Upper lobe of left lung (tissue), 6 donors: Measurements from ENCODE around the gene TMEM134. TPM values are rescaled to one million over a fixed set of nuclear protein-coding genes. Genes with fewer than 3 reads are reported as not detected.

Experiments
- ATAC-seq, 2 donors: fragments of 200-7000 bp; cut with Tn5 transposase; one replicate each; pipeline ENCODE4 v1.9.1; 2022; ENCODE audit warnings: mild to moderate bottlenecking in 2 of 2, moderate library complexity in 2 of 2; ENCODE audit not compliant: low FRiP score in 2 of 2
- DNase-seq, 2 donors: peaks; one replicate each; pipeline ENCODE4 v3.0.0-alpha.2; 2019 to 2020
- H3K27ac ChIP-seq, 4 donors: fragments of 200-600 bp; sonication (generic); one replicate each; pipeline ENCODE4 v1.5.1; 2016 to 2019
- H3K27me3 ChIP-seq, 4 donors: fragments of 200-600 bp; sonication (generic); one replicate each; pipeline ENCODE4 v1.5.1; 2017 to 2019
- H3K36me3 ChIP-seq, 4 donors: fragments of 200-600 bp; sonication (generic); one replicate each; pipeline ENCODE4 v1.5.1; 2016 to 2019
- H3K4me1 ChIP-seq, 4 donors: fragments of 200-600 bp; sonication (generic); one replicate each; pipeline ENCODE4 v1.5.1; 2018 to 2019
- H3K4me3 ChIP-seq, 4 donors: fragments of 200-600 bp; sonication (generic); one replicate each; pipeline ENCODE4 v1.5.1; 2017 to 2019; ENCODE audit warnings: mild to moderate bottlenecking in 2 of 4, moderate library complexity in 1 of 4
- H3K9me3 ChIP-seq, 4 donors: fragments of 200-600 bp; sonication (generic); one replicate each; pipeline ENCODE4 v1.5.1; 2018 to 2019
- EP300 ChIP-seq, 4 donors: sonication (generic); formaldehyde crosslinking; IDR thresholded peaks; one replicate each; pipeline ENCODE4 v1.5.1; 2017; ENCODE audit warnings: antibody characterized with exemption in 4 of 4, control low read depth in 2 of 4
- POLR2A ChIP-seq, 4 donors: fragments of 450-650 bp; IDR thresholded peaks; one replicate each; pipeline ENCODE4 v1.5.1; 2016 to 2017; ENCODE audit warnings: antibody characterized with exemption in 4 of 4, mild to moderate bottlenecking in 2 of 4
- POLR2AphosphoS5 ChIP-seq, 2 donors: sonication (generic); formaldehyde crosslinking; IDR thresholded peaks; one replicate each; pipeline ENCODE4 v1.5.1; 2017; ENCODE audit warnings: antibody characterized with exemption in 2 of 2
- WGBS, 2 donors: methylation state at CpG; one replicate each; pipeline ENCODE4 v1.1.5; 2017 to 2018; 5-methylcytosine and 5-hydroxymethylcytosine counted together
- total RNA-seq, 6 donors: library from RNA; depleted of rRNA in 4 of 6; stranded (reverse); fragments of >200 nt in 4 of 6; gene quantifications; one replicate each; pipeline versions ENCODE4 v1.1.0 to v1.2.1, GENCODE V29; 2016 to 2021
- TF ChIP-seq, protein P1 (sequence below), 6 experiments: fragments of 450-650 bp in 4 of 6; fragments of 200-600 bp in 2 of 6; sonication (generic) in 2 of 6; IDR thresholded peaks; one replicate each; pipeline ENCODE4 v1.5.1; 2016 to 2019; ENCODE audit warnings: antibody characterized with exemption in 6 of 6
- donor health status: DM: no; HTN: no; CAD: no; lungs with moderate emphysema.
- donor health status: DM: no; HTN: yes; CAD: no; lungs with severe emphysema.

Gene TMEM134
- total RNA-seq, 6 donors from 2014 or later: 51.2 to 102 (median 75.2) TPM

GRCh38 chr11:67451658-67451976 lies 17.4 kb downstream of the TMEM134 start:
- Histone ChIP-seq H3K4me3 (no peak overlapping the region), H3K27ac (peak overlapping the region in 3 of 4 donors; percentile 64 to 79 (median 74)), H3K36me3 (no peaks in the 10 kb centered on the region), H3K4me1 (peaks cover 0 to 7% (median 5%) of the 10 kb centered on the region in 4 donors), H3K27me3 (no peaks in the 10 kb centered on the region), H3K9me3 (no peaks in the 10 kb centered on the region)
- ATAC-seq (no peak), DNase-seq (peak in 1 of 2 donors; percentile 67)
- 88 to 94% methylated on average over 13 to 14 of the region's 14 CpGs for WGBS, 2 donors
- TF ChIP-seq EP300 (IDR thresholded peaks at IDR 0.05): no peak
- TF ChIP-seq POLR2AphosphoS5 (IDR thresholded peaks at IDR 0.05): no peak
- TF ChIP-seq POLR2A (IDR thresholded peaks at IDR 0.05): no peak
- TF ChIP-seq, protein P1, sequence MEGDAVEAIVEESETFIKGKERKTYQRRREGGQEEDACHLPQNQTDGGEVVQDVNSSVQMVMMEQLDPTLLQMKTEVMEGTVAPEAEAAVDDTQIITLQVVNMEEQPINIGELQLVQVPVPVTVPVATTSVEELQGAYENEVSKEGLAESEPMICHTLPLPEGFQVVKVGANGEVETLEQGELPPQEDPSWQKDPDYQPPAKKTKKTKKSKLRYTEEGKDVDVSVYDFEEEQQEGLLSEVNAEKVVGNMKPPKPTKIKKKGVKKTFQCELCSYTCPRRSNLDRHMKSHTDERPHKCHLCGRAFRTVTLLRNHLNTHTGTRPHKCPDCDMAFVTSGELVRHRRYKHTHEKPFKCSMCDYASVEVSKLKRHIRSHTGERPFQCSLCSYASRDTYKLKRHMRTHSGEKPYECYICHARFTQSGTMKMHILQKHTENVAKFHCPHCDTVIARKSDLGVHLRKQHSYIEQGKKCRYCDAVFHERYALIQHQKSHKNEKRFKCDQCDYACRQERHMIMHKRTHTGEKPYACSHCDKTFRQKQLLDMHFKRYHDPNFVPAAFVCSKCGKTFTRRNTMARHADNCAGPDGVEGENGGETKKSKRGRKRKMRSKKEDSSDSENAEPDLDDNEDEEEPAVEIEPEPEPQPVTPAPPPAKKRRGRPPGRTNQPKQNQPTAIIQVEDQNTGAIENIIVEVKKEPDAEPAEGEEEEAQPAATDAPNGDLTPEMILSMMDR (IDR thresholded peaks at IDR 0.05): no peak

DNA sequence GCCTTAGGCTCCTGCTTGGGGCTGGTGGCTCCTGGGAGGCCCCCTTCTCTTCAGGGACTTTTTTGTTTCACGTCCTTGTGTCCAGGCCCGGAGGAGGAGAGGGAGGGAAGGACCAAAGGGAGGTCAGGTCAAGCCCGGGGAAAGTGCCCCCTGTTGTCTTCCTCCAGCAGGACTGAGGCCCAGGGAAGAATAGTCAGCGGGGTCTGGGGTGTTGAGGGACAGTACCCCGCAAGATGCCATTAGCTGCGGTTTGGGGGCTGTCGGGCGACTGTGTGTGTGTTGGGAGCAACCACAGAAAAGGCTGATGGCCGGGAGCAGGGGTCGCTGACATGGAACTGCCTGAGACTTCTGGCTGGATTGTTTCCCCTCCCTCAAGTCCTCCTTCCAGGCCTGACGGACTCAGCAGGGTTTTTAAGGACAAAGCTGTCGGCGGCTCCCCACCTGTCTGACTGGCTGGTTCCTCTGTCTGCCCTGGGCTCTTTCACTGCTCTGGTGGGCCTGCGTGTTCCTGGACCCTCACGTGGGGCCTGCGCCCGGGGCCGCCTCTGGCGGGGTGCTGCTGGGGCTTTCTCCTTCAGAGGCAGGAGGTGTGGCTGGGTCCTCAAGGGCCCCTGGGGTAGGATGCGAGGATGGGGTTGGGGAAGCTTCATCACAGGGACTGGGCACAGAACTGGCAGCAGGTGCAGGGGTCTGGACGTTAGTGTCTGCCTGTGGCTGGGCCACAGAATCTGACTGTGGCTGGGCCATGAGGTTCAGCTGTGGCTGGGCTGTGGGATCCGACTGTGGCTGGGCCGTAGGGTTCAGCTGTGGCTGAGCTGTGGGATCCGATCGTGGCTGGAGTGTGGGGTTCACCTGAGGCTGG lies 18.0 kb downstream of the TMEM134 start:
- Histone ChIP-seq H3K4me3 (no peak overlapping the region), H3K36me3 (no peaks in the 10 kb centered on the region), H3K27me3 (no peaks in the 10 kb centered on the region), H3K27ac (peak overlapping the region in 3 of 4 donors; percentile 64 to 79 (median 74)), H3K4me1 (peaks cover 0 to 7% (median 5%) of the 10 kb centered on the region in 4 donors), H3K9me3 (no peaks in the 10 kb centered on the region)
- no peak for TF ChIP-seq POLR2A (IDR thresholded peaks at IDR 0.05)
- no peak for TF ChIP-seq EP300 (IDR thresholded peaks at IDR 0.05)
- TF ChIP-seq POLR2AphosphoS5 (IDR thresholded peaks at IDR 0.05): no peak
- TF ChIP-seq, protein P1 (IDR thresholded peaks at IDR 0.05): no peak
- WGBS, 2 donors: 90 to 94% methylated on average over 15 to 19 of the region's 25 CpGs
- ATAC-seq: no peak
- peak in 1 of 2 donors; percentile 76 for DNase-seq

DNA sequence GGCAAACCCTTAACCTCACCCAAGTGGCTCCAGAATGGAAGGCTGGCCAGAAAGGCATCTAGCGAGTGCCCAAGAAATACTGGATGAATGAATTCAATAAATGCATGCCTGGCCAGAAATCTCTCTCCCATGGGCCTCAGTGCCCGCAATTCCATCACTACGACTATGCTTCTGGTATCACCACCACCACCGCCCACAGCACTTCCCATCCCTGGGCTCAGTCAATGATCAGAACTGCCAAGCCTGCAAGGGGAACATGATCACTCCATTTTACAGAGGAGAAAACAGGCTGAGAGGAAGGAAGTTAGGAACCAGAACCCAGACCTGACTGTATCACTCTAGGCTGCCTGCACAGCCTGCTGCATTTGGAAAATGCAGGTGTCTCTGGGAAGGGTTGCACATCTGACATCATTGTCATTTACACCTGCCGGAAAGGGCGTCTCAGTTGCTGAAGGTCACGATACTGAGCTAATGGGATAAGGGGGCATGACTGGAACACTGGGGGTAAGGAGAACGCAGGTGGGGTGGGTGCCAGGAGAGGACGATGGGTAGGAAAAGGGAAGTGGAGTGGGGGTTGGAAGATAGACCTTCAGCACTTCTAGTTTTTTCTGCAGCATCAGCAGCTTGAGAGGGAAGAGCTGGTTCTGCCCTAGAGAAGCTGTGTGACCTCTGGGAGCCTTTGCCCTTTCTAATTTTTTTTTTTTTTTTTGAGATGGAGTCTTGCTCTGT lies 19.8 kb downstream of the TMEM134 start:
- WGBS, 2 donors: 66 to 76% methylated on average over 9 of the region's 9 CpGs
- no peak for TF ChIP-seq POLR2A (IDR thresholded peaks at IDR 0.05)
- TF ChIP-seq POLR2AphosphoS5 (IDR thresholded peaks at IDR 0.05): no peak
- TF ChIP-seq, protein P1 (IDR thresholded peaks at IDR 0.05): no peak
- TF ChIP-seq EP300 (IDR thresholded peaks at IDR 0.05): no peak
- DNase-seq (no peak), ATAC-seq (peak in 1 of 2 donors; percentile 39)
- Histone ChIP-seq H3K36me3 (no peaks in the 10 kb centered on the region), H3K27ac (no peak overlapping the region), H3K9me3 (no peaks in the 10 kb centered on the region), H3K27me3 (no peaks in the 10 kb centered on the region), H3K4me3 (no peak overlapping the region), H3K4me1 (peaks cover 4 to 13% (median 8%) of the 10 kb centered on the region in 4 donors)

DNA sequence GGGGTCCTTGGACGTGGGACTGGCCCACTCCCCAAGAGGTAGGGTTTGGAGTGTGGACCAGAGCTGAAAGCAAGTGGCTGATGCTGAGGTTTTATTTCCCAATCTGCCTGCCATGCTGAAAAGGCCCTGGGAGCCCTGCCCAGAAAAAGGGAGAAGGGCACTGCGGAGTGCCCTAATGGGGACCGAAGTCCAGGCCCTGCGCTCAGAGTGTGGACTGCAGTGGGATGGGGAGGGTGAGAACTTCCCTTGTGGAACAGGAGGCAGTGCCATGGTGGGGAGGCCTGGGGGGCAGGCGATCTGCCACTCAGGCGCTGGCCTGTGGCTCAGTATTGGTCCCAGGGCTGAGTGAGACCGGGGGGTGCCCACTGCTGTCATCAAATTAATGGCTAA lies 20.8 kb downstream of the TMEM134 start:
- H3K27ac ChIP-seq: no peak overlapping the region
- H3K36me3 ChIP-seq: no peaks in the 10 kb centered on the region
- no peak overlapping the region for H3K4me3 ChIP-seq
- TF ChIP-seq POLR2A (IDR thresholded peaks at IDR 0.05) (no peak), POLR2AphosphoS5 (IDR thresholded peaks at IDR 0.05) (no peak), EP300 (IDR thresholded peaks at IDR 0.05) (no peak)
- TF ChIP-seq, protein P1 (IDR thresholded peaks at IDR 0.05): no peak
- ATAC-seq (no peak), DNase-seq (peak in 1 of 2 donors; percentile 33)
- no peaks in the 10 kb centered on the region for H3K27me3 ChIP-seq
- peaks cover 5 to 16% (median 10%) of the 10 kb centered on the region in 4 donors for H3K4me1 ChIP-seq
- H3K9me3 ChIP-seq: no peaks in the 10 kb centered on the region
- WGBS, 2 donors: 91 to 95% methylated on average over 5 to 7 of the region's 7 CpGs
